HG03103 (cell line): ENCODE data around the gene ATRN.
"Not testable (repeated sequence)": the region's sequence is repeated elsewhere in the genome, so short reads cannot be mapped to it uniquely, and the experiment has no call there.

Experiments
- ATAC-seq: cut with Tn5 transposase; IDR thresholded peaks from one replicate; pipeline ENCODE4 v1.9.1; 2021; ENCODE audit warnings: low read depth; ENCODE audit not compliant: unreplicated experiment

Gene ATRN

GRCh38 chr20:3470627-3471396, at the start of gene ATRN:
TSS of gene ATRN (plus strand) at chr20:3471018. CDS start at chr20:3471108, 90 bp downstream.
- peak; percentile 84 for ATAC-seq

GRCh38 chr20:3421985-3422384, 48.8 kb upstream of the ATRN start:
- no peak for ATAC-seq

GRCh38 chr20:3423126-3423525, 47.7 kb upstream of the ATRN start:
- no peak for ATAC-seq

- not testable (repeated sequence) for ATAC-seq
These were observed 44.1 kb upstream of the ATRN start for GRCh38 chr20:3426766-3427165.

- peak; percentile 89 for ATAC-seq
These were observed 40.3 kb upstream of the ATRN start for GRCh38 chr20:3430376-3431069.

GRCh38 chr20:3431109-3431508, 39.7 kb upstream of the ATRN start:
- no peak for ATAC-seq

GRCh38 chr20:3432844-3433243, 38.0 kb upstream of the ATRN start:
- no peak for ATAC-seq

- ATAC-seq, result no peak
These were observed 37.1 kb upstream of the ATRN start for GRCh38 chr20:3433744-3434143.

GRCh38 chr20:3434232-3434631, 36.6 kb upstream of the ATRN start:
- ATAC-seq, result no peak

GRCh38 chr20:3436864-3437574, 33.8 kb upstream of the ATRN start:
- ATAC-seq, result no peak

- ATAC-seq, result no peak
These were observed 24.0 kb upstream of the ATRN start for GRCh38 chr20:3446779-3447178.

GRCh38 chr20:3447321-3447720, 23.5 kb upstream of the ATRN start:
- ATAC-seq, result no peak

- ATAC-seq, result no peak
These were observed 21.5 kb upstream of the ATRN start for GRCh38 chr20:3449319-3449718.

- ATAC-seq, result no peak
These were observed 18.7 kb upstream of the ATRN start for GRCh38 chr20:3452136-3452535.

- ATAC-seq, result no peak
These were observed 18.1 kb upstream of the ATRN start for GRCh38 chr20:3452690-3453089.

GRCh38 chr20:3454831-3455230, 16.0 kb upstream of the ATRN start:
- ATAC-seq, result no peak

GRCh38 chr20:3456648-3457047, 14.2 kb upstream of the ATRN start:
- ATAC-seq, result no peak

GRCh38 chr20:3459881-3460307, 10.9 kb upstream of the ATRN start:
- ATAC-seq, result no peak

GRCh38 chr20:3461211-3461771, 9.5 kb upstream of the ATRN start:
- no peak for ATAC-seq

- no peak for ATAC-seq
These were observed 8.7 kb upstream of the ATRN start for GRCh38 chr20:3461911-3462677.
